Testis (tissue), 2 donors: Measurements from ENCODE around the gene RMRP.
"Not testable (repeated sequence)": the region's sequence is repeated elsewhere in the genome, so short reads cannot be mapped to it uniquely, and the experiment has no call there.

Experiments used
- POLR2A ChIP-seq: fragments of 450-650 bp; IDR thresholded peaks from one replicate; pipeline ENCODE4 v1.6.1; 2017; ENCODE audit warnings: antibody characterized with exemption, mild to moderate bottlenecking, moderate library complexity
- TF ChIP-seq, protein P1 (sequence below), 3 experiments: fragments of 450-650 bp in 2 of 3; fragments of 200-600 bp in 1 of 3; sonication (generic) in 1 of 3; IDR thresholded peaks; one replicate each; pipeline ENCODE4 v1.5.1; 2016 to 2019; ENCODE audit warnings: antibody characterized with exemption in 3 of 3, mild to moderate bottlenecking in 2 of 3, moderate library complexity in 1 of 3

GRCh38 chr9:35636877-35637246, 21.0 kb downstream of the RMRP start:
- TF ChIP-seq, protein P1, sequence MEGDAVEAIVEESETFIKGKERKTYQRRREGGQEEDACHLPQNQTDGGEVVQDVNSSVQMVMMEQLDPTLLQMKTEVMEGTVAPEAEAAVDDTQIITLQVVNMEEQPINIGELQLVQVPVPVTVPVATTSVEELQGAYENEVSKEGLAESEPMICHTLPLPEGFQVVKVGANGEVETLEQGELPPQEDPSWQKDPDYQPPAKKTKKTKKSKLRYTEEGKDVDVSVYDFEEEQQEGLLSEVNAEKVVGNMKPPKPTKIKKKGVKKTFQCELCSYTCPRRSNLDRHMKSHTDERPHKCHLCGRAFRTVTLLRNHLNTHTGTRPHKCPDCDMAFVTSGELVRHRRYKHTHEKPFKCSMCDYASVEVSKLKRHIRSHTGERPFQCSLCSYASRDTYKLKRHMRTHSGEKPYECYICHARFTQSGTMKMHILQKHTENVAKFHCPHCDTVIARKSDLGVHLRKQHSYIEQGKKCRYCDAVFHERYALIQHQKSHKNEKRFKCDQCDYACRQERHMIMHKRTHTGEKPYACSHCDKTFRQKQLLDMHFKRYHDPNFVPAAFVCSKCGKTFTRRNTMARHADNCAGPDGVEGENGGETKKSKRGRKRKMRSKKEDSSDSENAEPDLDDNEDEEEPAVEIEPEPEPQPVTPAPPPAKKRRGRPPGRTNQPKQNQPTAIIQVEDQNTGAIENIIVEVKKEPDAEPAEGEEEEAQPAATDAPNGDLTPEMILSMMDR (IDR thresholded peaks at IDR 0.05) = not testable (repeated sequence)
- TF ChIP-seq POLR2A = not testable (repeated sequence)
